Activated CD8-positive, alpha-beta memory T cell treated with anti-CD3 and anti-CD28 coated beads for 24 hours (primary cell): ENCODE measurements around the gene NFASC.

Source experiments
- DNase-seq: peaks from one replicate; pipeline ENCODE4 v3.0.0-alpha.2; 2020

Gene NFASC

DNA sequence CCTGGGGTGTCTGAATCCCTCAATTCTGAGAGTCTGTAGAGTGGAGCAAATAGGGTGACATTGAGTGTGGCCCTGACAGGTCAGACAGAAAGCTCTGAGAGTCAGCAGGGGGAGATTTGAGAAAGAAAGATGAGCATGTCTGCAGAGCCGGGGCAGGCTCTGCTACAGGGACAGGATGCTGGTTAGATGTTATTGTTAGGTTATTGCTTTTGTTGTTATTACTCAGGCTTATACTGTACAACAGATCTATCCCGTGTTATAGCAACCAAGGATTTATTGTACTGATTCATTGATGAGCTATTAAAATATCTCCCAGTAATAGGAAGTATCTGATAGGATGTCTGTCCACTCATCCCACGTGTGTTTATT, 59.5 kb downstream of the NFASC start:
- no peak for DNase-seq

GRCh38 chr1:204931313-204931712, 60.7 kb downstream of the NFASC start:
- DNase-seq, result no peak

- DNase-seq, result no peak
Measured at GRCh38 chr1:204931768-204932572, 61.3 kb downstream of the NFASC start.

- DNase-seq, result no peak
Measured at GRCh38 chr1:204932573-204932909, 61.9 kb downstream of the NFASC start.

GRCh38 chr1:204935155-204935554, 64.5 kb downstream of the NFASC start:
- DNase-seq, result no peak

DNA sequence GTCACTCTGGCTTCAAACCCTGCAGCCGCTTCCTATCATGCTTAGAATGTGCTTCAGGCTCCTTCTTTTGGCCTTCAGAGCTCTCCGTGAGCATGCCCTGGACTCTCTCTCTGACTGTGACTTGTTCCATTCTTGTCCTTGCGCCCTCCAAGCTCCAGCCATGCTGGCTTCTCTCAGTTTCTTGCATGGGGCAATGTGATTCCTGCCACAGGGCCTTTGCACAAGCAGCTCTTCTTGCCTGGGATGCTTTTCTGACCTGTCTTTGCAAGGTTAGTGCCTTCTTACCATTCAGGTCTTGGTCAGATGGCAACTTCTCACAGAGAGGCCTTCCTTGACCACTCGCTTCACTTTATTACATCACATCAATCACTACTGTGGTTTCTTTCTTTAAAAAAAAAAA, 66.1 kb downstream of the NFASC start:
- no peak for DNase-seq

DNA sequence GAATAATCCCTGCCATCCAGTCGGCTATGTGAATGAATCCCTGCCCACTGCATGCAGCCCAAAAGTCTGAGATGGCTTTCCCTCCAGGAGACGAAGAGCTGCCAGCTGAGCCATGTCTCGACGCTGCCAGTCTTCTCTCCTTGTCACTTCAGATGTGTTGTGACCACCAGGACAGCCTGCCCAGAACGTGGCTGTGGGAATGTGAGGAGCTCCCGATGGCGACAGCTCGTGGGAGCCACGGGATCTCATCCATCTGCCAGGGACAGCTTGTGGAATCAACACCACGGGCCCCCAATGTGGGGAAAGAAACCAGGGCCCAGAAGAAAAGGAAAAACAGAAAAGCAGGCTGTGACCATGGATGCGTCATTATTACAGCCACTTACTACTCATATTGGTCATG, 67.2 kb downstream of the NFASC start:
- no peak for DNase-seq

DNA sequence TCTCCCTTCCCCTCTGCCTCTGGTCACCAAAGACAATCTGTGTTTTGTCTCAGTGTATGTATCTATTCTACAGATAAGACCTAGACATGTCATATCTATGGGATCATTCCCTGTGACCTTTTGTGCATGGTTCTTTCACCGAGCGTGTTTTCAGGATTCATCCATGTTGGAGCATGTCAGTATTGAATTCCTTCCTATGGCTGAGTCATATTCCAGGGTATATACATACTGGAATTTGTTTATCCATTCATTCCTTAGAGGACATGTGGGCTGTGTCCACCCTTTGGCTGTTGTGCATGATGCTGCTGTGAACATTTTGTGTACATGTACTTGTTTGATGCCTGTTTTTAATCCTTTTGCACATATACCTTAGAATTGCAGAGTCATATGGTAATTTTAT, 69.9 kb downstream of the NFASC start:
- DNase-seq, result no peak

DNA sequence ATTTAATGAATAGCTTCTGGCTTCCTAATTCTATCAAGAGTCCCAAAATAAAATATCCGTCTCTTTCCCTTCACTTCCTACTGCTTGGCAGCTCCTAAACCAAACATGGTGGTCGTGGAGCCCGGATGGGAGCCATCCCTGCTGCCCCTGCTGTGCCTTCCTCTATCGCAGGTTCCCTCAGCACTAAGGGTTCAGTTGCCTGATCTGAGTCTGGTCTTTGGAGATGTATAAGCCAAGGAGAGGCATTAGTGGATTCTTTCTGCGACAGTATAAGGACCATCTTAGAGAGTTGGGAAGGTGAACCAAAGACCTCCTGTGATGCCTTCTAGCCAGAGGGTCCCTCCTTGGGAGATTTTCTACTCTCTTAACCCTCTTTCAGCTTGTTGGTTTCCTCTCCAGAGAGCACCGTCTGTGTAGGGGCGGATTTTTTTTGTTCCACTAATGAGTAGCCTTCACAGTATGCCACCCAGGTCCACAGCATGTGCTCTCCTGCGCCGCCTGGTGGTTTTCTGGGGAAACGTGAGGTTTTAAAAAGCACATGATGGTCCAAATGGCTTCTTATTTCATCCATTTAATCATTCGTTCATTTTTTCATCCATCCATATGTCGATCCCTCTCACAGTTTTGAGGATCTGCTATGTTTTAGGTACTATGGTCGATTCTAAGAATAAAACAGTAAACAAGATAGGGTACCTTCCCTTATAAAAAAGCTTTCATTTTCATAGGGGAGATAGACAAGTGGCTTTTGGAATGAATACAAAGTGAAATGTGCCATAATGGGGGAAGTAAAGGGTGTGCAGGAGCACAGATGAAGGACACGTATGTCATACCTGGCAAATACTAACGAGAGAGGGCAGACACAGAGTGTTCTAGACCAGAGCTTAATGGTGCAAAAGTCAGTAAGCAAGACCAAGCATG, 71.0 kb downstream of the NFASC start:
- peak; percentile 75 for DNase-seq

- DNase-seq, result no peak
Measured at GRCh38 chr1:204943495-204943894, 72.8 kb downstream of the NFASC start.

DNA sequence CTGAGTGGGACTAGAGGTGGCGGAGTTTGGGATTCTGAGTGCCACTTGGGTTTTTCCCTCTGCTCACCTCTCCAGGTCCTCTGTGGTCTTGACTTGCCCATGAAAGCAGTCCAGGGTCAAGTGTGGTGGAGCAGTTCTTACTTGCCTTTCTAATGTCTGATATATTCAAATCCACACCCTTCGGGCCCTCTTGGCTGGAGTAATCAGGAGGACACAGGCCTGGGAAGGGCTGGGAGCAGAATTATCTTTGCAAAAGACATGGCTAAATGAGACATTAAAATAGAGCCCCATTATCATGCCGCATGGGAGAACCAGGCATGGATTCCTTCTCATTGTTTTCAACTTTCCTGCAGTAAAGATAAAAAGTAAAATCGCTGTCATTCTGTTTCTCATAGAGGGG, 74.0 kb downstream of the NFASC start:
- DNase-seq, result no peak

DNA sequence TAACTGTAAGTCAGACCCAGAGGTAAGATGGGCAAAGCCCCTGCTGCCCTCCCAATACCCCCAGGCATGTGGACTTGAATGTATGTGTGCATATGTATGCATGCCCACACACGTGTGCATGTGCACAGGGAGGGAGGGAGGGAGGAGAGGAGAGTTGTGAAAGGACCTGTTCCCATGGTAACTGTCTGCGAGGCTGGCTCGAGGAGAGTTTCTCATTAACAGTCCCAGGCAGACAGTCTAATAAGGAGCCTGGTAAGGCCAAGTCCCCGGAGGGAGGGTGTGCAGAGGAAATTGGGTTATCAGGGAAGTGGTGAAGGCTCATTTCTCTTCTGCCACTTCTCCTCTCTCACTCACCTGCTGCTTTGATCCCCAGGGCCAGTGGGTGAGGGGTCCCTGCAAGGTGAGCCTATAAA, 74.9 kb downstream of the NFASC start:
- no peak for DNase-seq

GRCh38 chr1:204946640-204947039, 76.0 kb downstream of the NFASC start:
- DNase-seq, result no peak

DNA sequence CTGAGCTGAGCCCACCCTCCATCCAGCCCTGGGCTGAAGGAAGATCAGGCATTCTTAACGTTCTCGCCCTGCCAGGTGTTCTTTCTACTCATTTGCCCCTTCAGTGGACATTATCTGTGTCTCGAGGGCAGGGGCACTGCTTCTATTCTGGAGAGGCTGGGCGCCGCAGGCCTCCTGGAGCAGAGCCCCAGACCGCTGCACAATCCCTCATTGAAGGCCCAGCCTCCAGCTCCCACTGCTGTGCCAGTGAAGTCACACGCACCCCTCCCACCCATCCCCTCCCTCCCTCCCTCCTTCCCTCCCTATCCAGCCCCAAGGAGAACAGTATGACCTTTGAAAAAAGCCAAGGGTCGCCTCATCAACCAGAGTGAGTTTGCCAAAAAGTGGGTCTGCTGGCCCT, 76.7 kb downstream of the NFASC start:
- DNase-seq, result no peak

DNA sequence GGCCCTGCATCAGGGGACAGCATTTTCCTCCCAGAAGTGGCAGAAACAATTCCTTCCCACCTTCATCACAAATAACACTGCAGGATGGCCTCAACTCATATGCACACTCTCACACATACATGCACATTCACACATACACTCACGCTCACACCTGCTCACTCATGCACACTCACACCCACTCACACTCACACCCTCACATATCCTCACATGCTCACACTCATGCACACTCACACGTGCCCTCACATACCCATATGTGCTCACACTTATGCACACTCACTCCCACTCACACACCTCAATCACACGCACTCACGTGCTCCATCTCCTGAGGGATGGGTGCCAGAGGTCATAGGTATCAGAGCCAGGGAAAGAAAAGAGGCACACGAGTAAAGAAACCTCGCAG, 77.1 kb downstream of the NFASC start:
- DNase-seq, result no peak

- no peak for DNase-seq
Measured at GRCh38 chr1:204950353-204951001, 79.8 kb downstream of the NFASC start.

DNA sequence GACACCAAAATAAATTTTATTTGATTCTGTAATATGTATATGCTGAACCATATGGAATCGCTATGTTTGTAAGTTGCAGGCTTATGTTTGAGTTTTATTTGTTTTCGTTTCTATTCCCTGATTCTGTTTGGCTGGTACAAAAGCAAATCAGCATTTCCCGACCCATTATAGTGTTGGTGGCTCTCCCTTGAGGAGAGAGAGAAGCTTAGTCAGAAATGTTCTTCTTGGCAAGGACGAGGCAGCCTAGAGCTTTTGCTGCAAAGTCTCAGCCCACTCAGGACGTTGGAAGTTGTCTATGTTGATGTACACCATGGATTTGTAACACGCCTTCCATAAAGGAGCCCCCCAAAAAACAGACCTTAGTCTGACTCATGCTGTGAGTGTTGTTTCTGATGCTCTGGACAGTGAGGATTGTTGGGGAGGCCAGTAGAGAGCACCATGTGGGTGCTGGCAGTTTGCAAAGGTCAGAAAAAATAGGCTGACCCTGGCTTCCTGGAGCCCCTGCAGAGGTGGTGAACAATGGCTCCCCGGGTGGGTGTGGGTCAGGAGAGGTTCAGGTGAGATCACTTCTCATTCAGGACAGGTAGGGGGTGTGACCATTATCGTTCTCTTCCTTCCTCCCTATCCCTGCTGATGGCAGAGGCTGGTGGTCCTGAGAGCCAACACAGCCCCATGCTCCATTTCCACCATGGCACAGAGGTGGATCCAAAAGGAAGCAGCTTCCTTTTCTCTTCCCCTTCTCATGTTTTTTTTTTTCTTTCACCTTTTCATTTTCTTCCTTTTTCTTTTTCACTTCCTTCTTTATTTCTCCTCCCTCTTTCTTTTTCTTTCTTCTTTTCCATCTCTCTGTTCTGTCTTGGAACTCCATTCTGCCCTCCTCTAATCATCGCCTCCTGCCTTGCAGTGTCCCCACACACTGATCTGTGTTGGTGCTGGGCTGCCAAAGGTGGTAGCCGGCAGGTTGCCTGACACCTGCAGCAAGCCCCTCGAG, 88.0 kb downstream of the NFASC start:
- DNase-seq, result no peak

DNA sequence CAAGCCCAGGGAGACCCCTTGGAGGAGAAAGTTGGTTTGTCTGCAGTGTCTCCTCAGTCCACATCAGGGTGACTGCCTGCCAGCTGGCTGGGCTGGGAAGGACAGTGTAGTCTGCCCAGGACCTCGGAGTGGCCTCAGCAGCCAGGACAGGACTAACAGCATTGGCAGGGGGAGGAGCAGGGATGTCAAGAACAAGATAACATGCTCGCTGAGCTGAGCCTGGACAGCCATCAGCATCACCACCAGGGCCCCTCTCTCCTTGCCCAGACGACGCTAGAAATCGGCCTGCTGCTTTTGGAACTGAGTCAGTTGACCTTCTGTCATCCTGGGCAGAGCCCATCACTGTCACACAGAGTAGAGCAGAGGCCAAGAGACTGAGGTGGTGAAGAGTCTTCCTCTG, 88.7 kb downstream of the NFASC start:
- DNase-seq, result no peak

- no peak for DNase-seq
Measured at GRCh38 chr1:204959836-204960235, 89.2 kb downstream of the NFASC start.

DNA sequence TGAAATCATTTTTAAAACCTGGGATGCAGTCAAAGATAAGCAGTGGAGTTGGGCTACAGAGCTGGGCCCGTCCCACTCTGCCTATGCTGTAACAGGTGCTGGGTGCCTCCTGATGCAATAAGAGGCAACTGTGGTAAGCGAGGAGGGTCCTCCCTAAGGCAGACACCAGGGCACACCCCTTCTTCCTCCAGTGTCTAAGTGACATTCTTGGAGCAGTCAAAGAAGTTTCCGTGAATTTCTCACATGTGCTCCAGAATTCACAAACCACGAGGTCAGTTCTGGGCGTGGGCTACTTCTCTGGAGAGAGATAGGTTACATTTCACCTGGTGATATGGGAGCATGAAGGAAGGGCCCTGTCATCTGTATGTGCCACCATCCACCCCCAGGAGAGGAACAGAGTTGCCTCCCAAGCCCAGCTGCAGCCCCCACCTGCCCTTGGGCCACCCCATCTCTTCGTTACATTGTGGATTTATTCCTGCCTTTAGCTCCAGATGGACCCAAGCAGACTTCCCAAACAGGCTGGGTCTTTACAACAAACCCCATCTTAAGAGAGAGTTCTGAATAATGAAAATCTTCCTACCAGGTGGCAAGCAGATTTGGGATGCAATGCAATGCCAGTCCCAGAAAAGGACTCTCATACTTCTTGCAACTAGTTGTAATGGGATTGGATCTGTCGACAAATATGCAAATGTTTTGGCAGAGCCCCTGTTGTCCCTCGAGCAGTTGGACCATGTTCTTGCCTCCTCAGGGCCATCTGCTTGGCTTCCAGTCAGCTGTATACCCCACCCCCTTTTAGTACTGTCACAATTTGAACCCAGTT, 89.9 kb downstream of the NFASC start:
- DNase-seq, result no peak

- no peak for DNase-seq
Measured at GRCh38 chr1:204961765-204962419, 91.2 kb downstream of the NFASC start.
